ENCODE data around the gene BCAS4.

Gene BCAS4

GRCh38 chr20:50772420-50773185 lies 22.3 kb upstream of the BCAS4 start:
- no peak for TF ChIP-seq CTCF (IDR thresholded peaks at IDR 0.05)

GRCh38 chr20:50774515-50774914 lies 20.3 kb upstream of the BCAS4 start:
- no peak for TF ChIP-seq CTCF (IDR thresholded peaks at IDR 0.05)

- no peak for TF ChIP-seq CTCF (IDR thresholded peaks at IDR 0.05)
These were observed 18.6 kb upstream of the BCAS4 start for GRCh38 chr20:50776122-50776817.

GRCh38 chr20:50777373-50777772 lies 17.5 kb upstream of the BCAS4 start:
- TF ChIP-seq CTCF (IDR thresholded peaks at IDR 0.05): no peak

GRCh38 chr20:50783390-50783789 lies 11.5 kb upstream of the BCAS4 start:
- no peak for TF ChIP-seq CTCF (IDR thresholded peaks at IDR 0.05)

GRCh38 chr20:50783903-50784302 lies 11.0 kb upstream of the BCAS4 start:
- TF ChIP-seq CTCF (IDR thresholded peaks at IDR 0.05): no peak

- TF ChIP-seq CTCF (IDR thresholded peaks at IDR 0.05): no peak
These were observed 10.4 kb upstream of the BCAS4 start for GRCh38 chr20:50784464-50784863.

Measured in LNCAP (cell line).